Nephron progenitor cell (in vitro differentiated cells): ENCODE measurements around the gene TIPIN.
A peak's percentile ranks its signal among the peaks of the same experiment; 100 is the strongest.

ENCODE experiments used
- DNase-seq: peaks from one replicate; pipeline ENCODE4 v3.0.0; 2021
- H3K27ac Mint-ChIP-seq: 2 replicates; pipeline ENCODE4 v1.8.0; 2021; ENCODE audit warnings: mild to moderate bottlenecking, moderate library complexity, mixed read lengths
- H3K27me3 Mint-ChIP-seq: 2 replicates; pipeline ENCODE4 v1.8.0; 2021; ENCODE audit warnings: mild to moderate bottlenecking, low read depth, mixed read lengths; ENCODE audit not compliant: poor library complexity
- H3K36me3 Mint-ChIP-seq: 2 replicates; pipeline ENCODE4 v1.8.0; 2021; ENCODE audit warnings: low read depth, mixed read lengths
- H3K4me1 Mint-ChIP-seq: 2 replicates; pipeline ENCODE4 v1.8.0; 2021; ENCODE audit warnings: mixed read lengths
- H3K4me3 Mint-ChIP-seq: 2 replicates; pipeline ENCODE4 v1.8.0; 2021; ENCODE audit warnings: mild to moderate bottlenecking, moderate library complexity, mixed read lengths
- H3K9me3 Mint-ChIP-seq: 2 replicates; pipeline ENCODE4 v1.8.0; 2021; ENCODE audit warnings: mild to moderate bottlenecking, moderate library complexity, mixed read lengths
- TF ChIP-seq, protein P1 (sequence below): fragments of 200-600 bp; sonication (generic); IDR thresholded peaks from 2 replicates; pipeline ENCODE4 v1.5.0; 2021; ENCODE audit warnings: antibody characterized with exemption

The TIPIN gene

DNA sequence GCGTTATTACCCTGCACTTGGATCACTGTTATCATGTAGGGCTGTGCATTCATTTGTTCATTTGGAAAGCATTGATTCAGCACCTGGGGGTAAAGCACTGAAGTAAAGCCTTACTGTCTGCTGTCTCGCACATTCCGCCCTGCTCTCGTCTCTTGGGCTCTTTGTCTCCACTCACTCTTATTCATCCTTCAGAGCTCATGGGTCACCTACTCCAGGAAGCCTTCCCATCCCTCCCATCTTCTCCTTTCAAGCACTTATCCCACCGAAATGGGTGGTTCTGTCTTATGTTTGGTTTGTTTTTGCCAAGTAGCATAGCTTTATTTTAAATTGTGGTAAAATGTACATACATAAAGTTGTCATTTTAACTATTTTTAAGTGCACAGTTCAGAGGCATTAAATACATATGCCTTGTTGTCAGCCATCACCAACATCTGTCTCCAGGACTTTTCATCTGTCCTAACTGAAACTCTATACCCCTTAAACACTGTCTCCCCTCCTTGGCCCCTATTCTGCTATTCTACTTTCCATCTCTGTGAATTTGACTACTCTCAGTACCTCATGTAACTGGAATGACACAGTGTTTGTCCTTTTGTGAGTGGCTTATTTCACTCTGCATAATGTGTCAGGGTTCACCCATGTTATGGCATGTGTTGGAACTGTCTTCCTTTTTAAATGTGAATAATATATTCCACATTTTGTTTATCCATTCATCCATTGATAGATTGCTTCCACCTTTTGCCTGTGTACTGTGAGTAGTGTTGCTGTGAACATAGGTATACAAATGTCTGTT, 53.8 kb downstream of the TIPIN start:
- H3K36me3 Mint-ChIP-seq: peaks cover 54% of the 10 kb centered on the region
- no peaks in the 10 kb centered on the region for H3K27me3 Mint-ChIP-seq
- no peak overlapping the region for H3K4me3 Mint-ChIP-seq
- peaks cover 7% of the 10 kb centered on the region for H3K4me1 Mint-ChIP-seq
- H3K27ac Mint-ChIP-seq: no peak overlapping the region
- no peaks in the 10 kb centered on the region for H3K9me3 Mint-ChIP-seq
- TF ChIP-seq, protein P1, sequence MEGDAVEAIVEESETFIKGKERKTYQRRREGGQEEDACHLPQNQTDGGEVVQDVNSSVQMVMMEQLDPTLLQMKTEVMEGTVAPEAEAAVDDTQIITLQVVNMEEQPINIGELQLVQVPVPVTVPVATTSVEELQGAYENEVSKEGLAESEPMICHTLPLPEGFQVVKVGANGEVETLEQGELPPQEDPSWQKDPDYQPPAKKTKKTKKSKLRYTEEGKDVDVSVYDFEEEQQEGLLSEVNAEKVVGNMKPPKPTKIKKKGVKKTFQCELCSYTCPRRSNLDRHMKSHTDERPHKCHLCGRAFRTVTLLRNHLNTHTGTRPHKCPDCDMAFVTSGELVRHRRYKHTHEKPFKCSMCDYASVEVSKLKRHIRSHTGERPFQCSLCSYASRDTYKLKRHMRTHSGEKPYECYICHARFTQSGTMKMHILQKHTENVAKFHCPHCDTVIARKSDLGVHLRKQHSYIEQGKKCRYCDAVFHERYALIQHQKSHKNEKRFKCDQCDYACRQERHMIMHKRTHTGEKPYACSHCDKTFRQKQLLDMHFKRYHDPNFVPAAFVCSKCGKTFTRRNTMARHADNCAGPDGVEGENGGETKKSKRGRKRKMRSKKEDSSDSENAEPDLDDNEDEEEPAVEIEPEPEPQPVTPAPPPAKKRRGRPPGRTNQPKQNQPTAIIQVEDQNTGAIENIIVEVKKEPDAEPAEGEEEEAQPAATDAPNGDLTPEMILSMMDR: no peak
- DNase-seq: no peak

DNA sequence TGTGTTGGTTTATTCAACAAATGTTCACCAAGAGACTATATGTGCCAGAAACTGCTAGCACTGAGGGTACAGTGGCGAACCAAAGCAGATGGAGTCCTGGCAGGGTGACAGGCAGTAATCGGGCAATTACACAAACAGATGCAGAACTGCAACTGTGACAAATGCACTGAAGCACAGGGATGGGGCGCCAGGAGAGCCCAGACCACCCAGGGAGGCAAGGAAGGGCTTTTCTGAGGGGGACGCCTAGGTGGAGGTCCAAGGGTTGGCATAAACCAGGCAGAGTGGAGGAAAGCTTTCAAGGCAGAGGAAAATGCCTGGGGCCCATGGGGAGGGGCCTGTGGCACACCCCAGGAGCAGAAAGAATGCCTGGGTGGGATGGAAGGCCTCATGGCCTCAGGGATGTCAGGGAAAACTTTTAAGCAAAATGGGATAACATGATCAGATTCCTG, 57.7 kb downstream of the TIPIN start:
- no peaks in the 10 kb centered on the region for H3K9me3 Mint-ChIP-seq
- no peak overlapping the region for H3K27ac Mint-ChIP-seq
- DNase-seq: no peak

DNA sequence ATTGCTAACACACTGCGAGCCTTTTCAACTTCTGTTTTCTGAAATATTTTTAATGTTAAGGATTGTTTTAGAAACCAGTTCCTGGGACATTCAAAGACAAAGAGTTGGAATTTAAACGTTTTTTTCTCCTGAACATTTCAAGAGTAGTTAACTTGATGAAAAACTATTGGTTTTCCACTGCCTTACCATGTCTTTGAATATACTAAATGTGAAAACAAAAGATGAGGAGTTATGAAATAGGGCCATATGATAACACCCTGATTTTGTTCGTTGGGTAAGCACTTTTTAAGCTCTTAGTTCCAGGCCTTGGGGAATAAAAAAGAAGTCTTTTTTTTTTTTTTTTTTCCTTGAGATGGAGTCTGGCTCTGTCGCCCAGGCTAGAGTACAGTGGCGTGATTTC, 60.3 kb downstream of the TIPIN start:
- TF ChIP-seq, protein P1: no peak
- Mint-ChIP-seq H3K9me3 (no peaks in the 10 kb centered on the region), H3K36me3 (peaks cover 26% of the 10 kb centered on the region), H3K27me3 (peaks cover 8% of the 10 kb centered on the region), H3K4me1 (peaks cover 37% of the 10 kb centered on the region), H3K27ac (no peak overlapping the region), H3K4me3 (no peak overlapping the region)
- no peak for DNase-seq

More for the DNA sequence above, 57.7 kb downstream of the TIPIN start:
- TF ChIP-seq, protein P1: no peak
- H3K36me3 Mint-ChIP-seq: peaks cover 35% of the 10 kb centered on the region
- peaks cover 29% of the 10 kb centered on the region for H3K4me1 Mint-ChIP-seq
- H3K27me3 Mint-ChIP-seq: no peaks in the 10 kb centered on the region
- no peak overlapping the region for H3K4me3 Mint-ChIP-seq

DNA sequence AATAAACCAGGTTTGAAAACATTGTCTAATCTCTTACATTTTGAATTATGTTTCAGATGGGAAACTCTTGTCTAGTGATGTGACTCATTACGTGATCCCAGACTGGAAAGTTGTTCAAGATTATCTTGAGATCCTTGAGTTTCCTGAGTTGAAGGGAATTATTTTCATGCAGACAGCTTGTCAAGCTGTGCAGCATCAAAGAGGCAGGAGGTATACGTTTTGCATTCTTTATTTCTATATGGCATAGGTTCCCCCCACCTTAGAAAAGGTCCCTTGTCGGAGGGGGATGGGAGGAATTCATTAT, 61.6 kb downstream of the TIPIN start:
- Mint-ChIP-seq H3K27ac (no peak overlapping the region), H3K4me3 (peak overlapping the region; percentile 86), H3K36me3 (peaks cover 17% of the 10 kb centered on the region), H3K4me1 (peaks cover 37% of the 10 kb centered on the region), H3K27me3 (peaks cover 8% of the 10 kb centered on the region), H3K9me3 (no peaks in the 10 kb centered on the region)
- DNase-seq: no peak
- TF ChIP-seq, protein P1: no peak

DNA sequence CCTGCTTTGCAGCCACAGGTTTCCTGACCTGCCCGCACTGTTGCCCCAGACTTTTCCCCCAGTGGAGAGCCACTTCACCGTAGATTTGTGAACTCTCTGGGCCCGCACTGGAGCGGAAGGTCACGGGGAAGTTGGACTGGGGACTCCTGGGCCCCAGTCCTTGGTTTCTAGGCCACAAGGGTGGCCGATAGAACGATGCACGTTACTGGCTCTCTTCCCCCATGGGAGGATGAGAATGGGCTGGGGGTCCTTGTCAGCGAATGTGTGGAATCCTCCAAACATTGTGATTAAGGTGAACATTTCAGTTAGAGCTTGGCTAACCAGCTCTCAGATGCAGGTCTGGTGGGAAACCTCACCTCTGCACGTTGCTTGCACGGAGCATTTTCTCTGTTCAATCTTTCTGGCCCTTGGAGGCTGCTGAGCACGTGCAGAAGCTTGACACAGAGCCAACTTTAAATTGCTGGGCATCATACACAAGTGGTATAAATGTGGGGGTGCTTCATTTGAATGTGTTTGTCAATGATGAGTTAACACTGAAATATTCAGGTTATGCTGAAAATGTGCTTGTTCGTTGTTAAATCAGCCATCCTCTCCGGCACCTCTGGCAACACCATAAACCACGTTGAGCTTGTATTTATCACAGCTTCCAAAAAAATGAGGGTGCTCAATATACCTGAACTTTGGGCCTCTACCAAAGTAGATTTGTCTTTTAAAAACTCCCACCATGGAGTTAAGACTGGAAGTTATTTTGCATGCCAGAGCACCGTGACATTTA, 62.1 kb downstream of the TIPIN start:
- peaks cover 14% of the 10 kb centered on the region for H3K36me3 Mint-ChIP-seq

More for the DNA sequence above, 62.1 kb downstream of the TIPIN start:
- Mint-ChIP-seq H3K27me3 (peaks cover 10% of the 10 kb centered on the region), H3K4me1 (peaks cover 37% of the 10 kb centered on the region), H3K9me3 (no peaks in the 10 kb centered on the region), H3K27ac (peak overlapping the region; percentile 83), H3K4me3 (peak overlapping the region; percentile 86)
- TF ChIP-seq, protein P1: no peak
- no peak for DNase-seq
